Spleen (tissue), 13 donors: ENCODE results near the gene ADGRL3. TPM values are rescaled to one million over a fixed set of nuclear protein-coding genes. Genes with fewer than 3 reads are reported as not detected.

Experiments used
- DNase-seq: peaks from one replicate; pipeline ENCODE4 v3.0.0-alpha.2; 2020
- H3K27ac ChIP-seq, 8 donors: fragments of 200-600 bp; sonication (generic) in 7 of 8; 1 replicate in 4 of 8; 2 replicates in 4 of 8; pipeline versions ENCODE4 v1.5.0 to v1.8.0; 2016 to 2021; ENCODE audit warnings: inconsistent platforms in 4 of 8, mild to moderate bottlenecking in 4 of 8, moderate library complexity in 1 of 8
- H3K27me3 ChIP-seq, 7 donors: fragments of 200-600 bp; sonication (generic) in 6 of 7; replicated peaks in 1 of 7; 1 replicate in 4 of 7; 2 replicates in 3 of 7; pipeline versions ENCODE4 v1.5.0 to v1.8.0; 2016 to 2021; ENCODE audit warnings: inconsistent platforms in 3 of 7, mild to moderate bottlenecking in 1 of 7
- H3K36me3 ChIP-seq, 6 donors: fragments of 200-600 bp; sonication (generic) in 5 of 6; 1 replicate in 4 of 6; 2 replicates in 2 of 6; pipeline versions ENCODE4 v1.5.0 to v1.8.0; 2016 to 2021; ENCODE audit warnings: inconsistent platforms in 2 of 6
- H3K4me1 ChIP-seq, 6 donors: fragments of 200-600 bp; sonication (generic) in 5 of 6; 1 replicate in 3 of 6; 2 replicates in 3 of 6; pipeline versions ENCODE4 v1.5.0 to v1.8.0; 2016 to 2021; ENCODE audit warnings: inconsistent platforms in 3 of 6
- H3K4me3 ChIP-seq, 8 donors: fragments of 200-600 bp; sonication (generic) in 7 of 8; 1 replicate in 4 of 8; 2 replicates in 4 of 8; pipeline versions ENCODE4 v1.5.0 to v1.8.0; 2016 to 2021; ENCODE audit warnings: inconsistent platforms in 4 of 8, mild to moderate bottlenecking in 4 of 8, moderate library complexity in 2 of 8
- H3K9me3 ChIP-seq, 8 donors: fragments of 200-600 bp; sonication (generic) in 7 of 8; 1 replicate in 4 of 8; 2 replicates in 4 of 8; pipeline versions ENCODE4 v1.5.0 to v1.8.0; 2016 to 2021; ENCODE audit warnings: inconsistent platforms in 4 of 8
- CTCF ChIP-seq, 11 experiments: fragments of 200-600 bp in 7 of 11; fragments of 450-650 bp in 4 of 11; sonication (generic) in 4 of 11; IDR thresholded peaks in 8 of 11; conservative IDR thresholded peaks in 3 of 11; 1 replicate in 7 of 11; 2 replicates in 4 of 11; pipeline versions ENCODE4 v1.4.0 to v1.8.0; 2016 to 2021; ENCODE audit warnings: antibody characterized with exemption in 11 of 11, inconsistent platforms in 4 of 11, mild to moderate bottlenecking in 1 of 11
- POLR2A ChIP-seq, 3 donors: fragments of 450-650 bp; IDR thresholded peaks; one replicate each; pipeline ENCODE4 v1.5.1; 2017; ENCODE audit warnings: antibody characterized with exemption in 3 of 3, mild to moderate bottlenecking in 1 of 3
- POLR2AphosphoS5 ChIP-seq, 3 donors: sonication (generic); formaldehyde crosslinking; IDR thresholded peaks; one replicate each; pipeline ENCODE4 v1.5.1; 2017; ENCODE audit warnings: antibody characterized with exemption in 3 of 3
- WGBS, 5 donors: extraction: QIAGEN DNeasy Blood & Tissue Kit in 3 of 5; methylation state at CpG; one replicate each; pipeline versions ENCODE4 v1.1.5 to v1.1.7; 2013 to 2018; 5-methylcytosine and 5-hydroxymethylcytosine counted together
- intact Hi-C: fragments of 100-400 bp; cut with DNase I; formaldehyde crosslinking; loops from one replicate; pipeline ENCODE4 v1.15.0; 2023; ENCODE audit warnings: low total_unique reads
- long read RNA-seq, 2 donors: transcript quantifications; one replicate each; lab custom pipeline, GENCODE V29; 2026
- polyA plus RNA-seq, 3 donors: library from polyadenylated mRNA; stranded (reverse); fragments of 200-250 nt; gene quantifications; one replicate each; pipeline ENCODE4 v1.2.1, GENCODE V29; 2013
- total RNA-seq, 7 donors: library from RNA; depleted of rRNA in 3 of 7; stranded (reverse); fragments of >200 nt in 3 of 7; fragmentation: NEBNext Ultra II Directional in 4 of 7; extraction: Animal tissue kit (Norgen Biotek cat#: 25700) in 4 of 7; gene quantifications; one replicate each; pipeline versions ENCODE4 v1.1.0 to v1.2.1, GENCODE V29; 2016 to 2021
- donor health status: healthy with polysubstance abuse.
- donor health status: DM: no; HTN: no; CAD: no; lungs with moderate emphysema.
- donor health status: DM: no; HTN: no; CAD: no.
- donor health status: Bipolar disorder and iron deficiency.
- donor health status: healthy.
- donor health status: DM: no; HTN: no; CAD: no.
- donor health status: DM: yes; HTN: yes; CAD: no.

Gene ADGRL3
- under 1 TPM in 6 of 7 donors, not detected in 1; 0.27 to 0.92 (median 0.56) TPM for total RNA-seq
- polyA plus RNA-seq = under 1 TPM; 0.09 to 0.22 (median 0.11) TPM
- long read RNA-seq, donor 1 = 0 reads
- long read RNA-seq, donor 2 = 0 reads

DNA sequence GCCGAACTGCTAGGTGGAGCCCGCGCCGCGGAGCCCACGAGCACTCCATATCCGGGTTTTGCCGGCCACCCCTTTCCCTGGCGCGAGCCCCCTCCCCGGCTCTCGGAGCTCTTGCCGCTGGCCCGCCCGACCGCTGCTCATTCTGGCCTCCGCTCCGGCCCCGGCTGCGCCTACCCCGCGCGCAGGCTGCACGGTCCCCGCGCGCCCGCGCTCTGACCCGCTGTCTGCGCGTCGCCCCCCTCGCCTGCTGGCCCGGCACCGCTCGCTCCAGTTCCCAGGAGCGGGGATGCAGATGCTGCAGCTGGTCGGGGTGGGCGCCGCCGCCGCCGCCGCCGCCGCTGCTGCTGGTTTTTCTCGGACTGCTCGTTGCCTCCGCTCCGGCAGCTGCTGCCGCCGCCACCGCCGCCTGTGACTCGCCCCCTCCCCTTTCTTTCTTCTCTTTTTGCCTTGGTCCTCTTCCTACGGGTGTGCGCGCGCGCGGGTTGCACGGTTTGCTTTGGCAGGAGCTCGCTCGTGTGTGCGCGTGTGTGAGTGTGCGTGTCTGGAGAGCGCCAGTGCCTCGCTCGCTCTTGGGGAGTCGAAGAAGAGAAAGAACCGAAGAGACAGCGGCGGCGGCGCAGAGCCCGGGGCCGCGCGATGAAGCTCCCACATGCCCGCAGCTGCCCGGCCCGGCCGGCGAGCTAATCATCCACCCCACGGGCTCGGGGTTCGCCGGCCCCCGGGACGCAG is at the start of gene ADGRL3:
Gene ADGRL3 (plus strand): TSS at position 140 of the 729 bp plus-strand sequence.
- Histone ChIP-seq H3K4me3 (peak within 1 kb of the TSS in 7 of 8 donors; percentile 13 to 60 (median 27)), H3K27ac (no peak within 1 kb of the TSS), H3K27me3 (peaks cover 8 to 65% (median 35%) of the 10 kb centered on the region in 7 donors), H3K36me3 (no peaks in the 10 kb centered on the region), H3K4me1 (peaks cover 0 to 31% (median 6%) of the 10 kb centered on the region in 6 donors), H3K9me3 (peaks cover 0 to 14% (median 0%) of the 10 kb centered on the region in 8 donors)
- 1 to 4% (median 2%) methylated on average over 49 to 92 of the region's 92 CpGs for WGBS, 5 donors
- TF ChIP-seq CTCF (IDR thresholded peaks at IDR 0.05 in 8 of 11, conservative IDR thresholded peaks at IDR 0.05 in 3 of 11) (no peak), POLR2A (IDR thresholded peaks at IDR 0.05) (no peak), POLR2AphosphoS5 (IDR thresholded peaks at IDR 0.05) (no peak)
- peak; percentile 71 for DNase-seq
- intact Hi-C loops = no loop called here

DNA sequence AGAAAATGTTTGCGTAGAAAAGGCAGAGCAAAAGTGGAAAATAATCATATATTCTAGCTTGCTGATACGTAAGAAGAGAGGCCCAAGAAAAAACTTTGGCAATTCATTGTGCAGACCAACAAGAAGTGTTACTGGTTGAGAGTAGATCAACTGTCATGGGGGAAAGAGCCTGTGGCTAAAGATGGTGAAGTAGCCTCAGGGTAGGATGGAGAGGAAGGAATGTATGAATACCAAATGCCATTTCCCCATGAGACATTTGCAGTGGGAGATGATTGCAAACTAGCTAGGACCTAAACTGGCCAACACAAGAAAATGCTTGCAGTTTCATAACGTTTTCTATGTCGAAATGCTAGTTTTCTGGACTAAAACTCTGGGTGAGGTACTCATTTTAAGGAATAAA is 47.7 kb upstream of the ADGRL3 start:
- Histone ChIP-seq H3K4me1 (no peaks in the 10 kb centered on the region), H3K27ac (no peak overlapping the region), H3K27me3 (no peaks in the 10 kb centered on the region), H3K4me3 (no peak overlapping the region), H3K36me3 (no peaks in the 10 kb centered on the region), H3K9me3 (peaks cover 0 to 9% (median 0%) of the 10 kb centered on the region in 8 donors)
- WGBS, 5 donors = 75 to 84% (median 78%) methylated on average over 4 of the region's 4 CpGs
- no peak for DNase-seq
- intact Hi-C loops = no loop called here
- TF ChIP-seq CTCF (IDR thresholded peaks at IDR 0.05 in 8 of 11, conservative IDR thresholded peaks at IDR 0.05 in 3 of 11) (no peak), POLR2AphosphoS5 (IDR thresholded peaks at IDR 0.05) (no peak), POLR2A (IDR thresholded peaks at IDR 0.05) (no peak)

DNA sequence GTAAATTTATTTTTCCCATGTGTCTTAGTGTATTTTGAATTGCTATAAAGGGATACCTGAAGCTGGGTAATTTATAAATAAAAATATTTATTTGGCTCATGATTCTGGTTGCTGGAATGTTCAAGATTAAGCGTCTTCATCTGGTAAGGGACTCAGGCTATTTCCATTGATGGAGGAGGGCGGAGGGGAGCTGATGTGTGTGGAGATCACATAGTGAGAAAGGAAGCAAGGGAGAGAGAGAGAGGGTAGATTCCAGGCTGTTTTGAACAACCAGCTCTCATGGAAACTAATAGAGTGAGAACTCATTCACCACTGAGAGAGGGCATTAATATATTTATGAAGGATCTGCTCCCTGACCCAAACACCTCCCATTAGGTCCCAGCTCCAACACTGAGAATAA is 39.6 kb upstream of the ADGRL3 start:
- TF ChIP-seq POLR2A (IDR thresholded peaks at IDR 0.05) (no peak), CTCF (IDR thresholded peaks at IDR 0.05 in 8 of 11, conservative IDR thresholded peaks at IDR 0.05 in 3 of 11) (no peak), POLR2AphosphoS5 (IDR thresholded peaks at IDR 0.05) (no peak)
- Histone ChIP-seq H3K27ac (no peak overlapping the region), H3K4me3 (no peak overlapping the region), H3K4me1 (no peaks in the 10 kb centered on the region), H3K36me3 (no peaks in the 10 kb centered on the region), H3K9me3 (no peaks in the 10 kb centered on the region), H3K27me3 (no peaks in the 10 kb centered on the region)
- DNase-seq = no peak
- intact Hi-C loops = no loop called here
- 85 to 93% (median 89%) methylated on average over 2 of the region's 2 CpGs for WGBS, 5 donors

DNA sequence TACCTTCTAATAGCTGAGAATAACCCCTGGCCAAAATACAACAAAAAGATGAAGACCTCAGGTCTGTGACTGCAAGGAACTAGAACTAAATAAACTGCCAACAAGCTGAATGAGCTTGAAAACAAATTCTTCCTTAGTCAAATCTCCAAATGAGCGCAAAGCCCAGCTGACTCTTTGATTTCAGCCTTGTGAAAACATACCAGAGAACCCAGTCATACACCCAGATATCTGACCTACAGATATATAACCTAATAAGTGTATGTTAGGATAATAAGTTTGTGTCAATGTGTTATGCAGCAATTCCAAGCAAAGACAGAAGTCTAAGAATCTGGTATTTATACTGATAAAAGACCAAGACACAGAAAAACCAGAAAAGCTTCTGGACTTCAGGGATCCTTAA is 38.0 kb upstream of the ADGRL3 start:
- Histone ChIP-seq H3K9me3 (no peaks in the 10 kb centered on the region), H3K36me3 (no peaks in the 10 kb centered on the region), H3K27me3 (no peaks in the 10 kb centered on the region), H3K27ac (no peak overlapping the region), H3K4me3 (no peak overlapping the region), H3K4me1 (no peaks in the 10 kb centered on the region)
- TF ChIP-seq CTCF (IDR thresholded peaks at IDR 0.05 in 8 of 11, conservative IDR thresholded peaks at IDR 0.05 in 3 of 11) = no peak
- TF ChIP-seq POLR2A (IDR thresholded peaks at IDR 0.05) = no peak
- no peak for TF ChIP-seq POLR2AphosphoS5 (IDR thresholded peaks at IDR 0.05)
- no peak for DNase-seq
- 23 to 87% (median 43%) methylated on average over 1 of the region's 1 CpG for WGBS, 5 donors
- intact Hi-C loops = no loop called here
